Mononuclear cell (primary cell): ENCODE data around the gene FTL. TPM values are rescaled to one million over a fixed set of nuclear protein-coding genes. Genes with fewer than 3 reads are reported as not detected.

ENCODE experiments used
- H3K27me3 ChIP-seq: 2 replicates; pipeline ENCODE4 v1.6.0; 2011; ENCODE audit warnings: low read length, control low read depth; ENCODE audit not compliant: insufficient read depth
- H3K4me1 ChIP-seq: 2 replicates; pipeline ENCODE4 v1.5.1; 2011; ENCODE audit warnings: mild to moderate bottlenecking, low read length, control low read depth; ENCODE audit not compliant: insufficient read depth
- H3K4me3 ChIP-seq: 2 replicates; pipeline ENCODE4 v1.5.1; 2011; ENCODE audit warnings: mild to moderate bottlenecking, low read length, moderate library complexity
- H3K9me3 ChIP-seq: 2 replicates; pipeline ENCODE4 v1.5.1; 2011; ENCODE audit warnings: low read depth, mild to moderate bottlenecking, control low read depth, low read length
- total RNA-seq: library from RNA; depleted of rRNA; stranded (reverse); fragments of >200 nt; gene quantifications from one replicate; pipeline ENCODE4 v1.2.3, GENCODE V29; 2012

The FTL gene
- total RNA-seq, 1 donor, result 2,689 TPM

GRCh38 chr19:48990400-48990799, 25.3 kb downstream of the FTL start:
- H3K27me3 ChIP-seq, result no peaks in the 10 kb centered on the region
- H3K4me1 ChIP-seq, result peaks cover 32% of the 10 kb centered on the region
- no peaks in the 10 kb centered on the region for H3K9me3 ChIP-seq
- H3K4me3 ChIP-seq, result no peak overlapping the region

- no peaks in the 10 kb centered on the region for H3K9me3 ChIP-seq
- no peak overlapping the region for H3K4me3 ChIP-seq
- no peaks in the 10 kb centered on the region for H3K27me3 ChIP-seq
- peaks cover 32% of the 10 kb centered on the region for H3K4me1 ChIP-seq
These were observed 26.0 kb downstream of the FTL start for GRCh38 chr19:48991011-48991609.

GRCh38 chr19:48991873-48992580, 26.9 kb downstream of the FTL start:
- H3K27me3 ChIP-seq, result no peaks in the 10 kb centered on the region
- H3K4me3 ChIP-seq, result peak overlapping the region; percentile 90
- no peaks in the 10 kb centered on the region for H3K9me3 ChIP-seq

GRCh38 chr19:48992581-48993174, 27.6 kb downstream of the FTL start:
- peak overlapping the region; percentile 90 for H3K4me3 ChIP-seq
- no peaks in the 10 kb centered on the region for H3K27me3 ChIP-seq
- no peaks in the 10 kb centered on the region for H3K9me3 ChIP-seq
- H3K4me1 ChIP-seq, result peaks cover 32% of the 10 kb centered on the region

More at GRCh38 chr19:48991873-48992580, 26.9 kb downstream of the FTL start:
- H3K4me1 ChIP-seq, result peaks cover 32% of the 10 kb centered on the region

GRCh38 chr19:48993175-48994034, 28.3 kb downstream of the FTL start, which contains the start of the genes GYS1 and RUVBL2:
Gene GYS1, minus strand, starts transcription at chr19:48993309. Its CDS starts 197 bp downstream, at chr19:48993112.
Gene RUVBL2, plus strand, starts transcription at chr19:48993887. Its CDS starts 25 bp downstream, at chr19:48993912.
- Histone ChIP-seq H3K27me3 (no peaks in the 10 kb centered on the region), H3K4me1 (peaks cover 32% of the 10 kb centered on the region), H3K9me3 (no peaks in the 10 kb centered on the region), H3K4me3 (peak within 1 kb of the TSS; percentile 90)

GRCh38 chr19:48994035-48994386, 28.9 kb downstream of the FTL start:
- H3K4me3 ChIP-seq, result peak overlapping the region; percentile 90
- peaks cover 32% of the 10 kb centered on the region for H3K4me1 ChIP-seq
- H3K9me3 ChIP-seq, result no peaks in the 10 kb centered on the region

GRCh38 chr19:48997972-48998371, 32.9 kb downstream of the FTL start:
- Histone ChIP-seq H3K9me3 (no peaks in the 10 kb centered on the region), H3K4me3 (no peak overlapping the region), H3K4me1 (peaks cover 13% of the 10 kb centered on the region), H3K27me3 (no peaks in the 10 kb centered on the region)

More at GRCh38 chr19:48994035-48994386, 28.9 kb downstream of the FTL start:
- H3K27me3 ChIP-seq, result no peaks in the 10 kb centered on the region

GRCh38 chr19:48999481-49000325, 34.6 kb downstream of the FTL start:
- H3K4me3 ChIP-seq, result no peak overlapping the region
- peaks cover 5% of the 10 kb centered on the region for H3K4me1 ChIP-seq
- H3K9me3 ChIP-seq, result no peaks in the 10 kb centered on the region
- H3K27me3 ChIP-seq, result no peaks in the 10 kb centered on the region

GRCh38 chr19:49004133-49004532, 39.0 kb downstream of the FTL start:
- Histone ChIP-seq H3K27me3 (no peaks in the 10 kb centered on the region), H3K9me3 (no peaks in the 10 kb centered on the region), H3K4me1 (no peaks in the 10 kb centered on the region), H3K4me3 (no peak overlapping the region)

GRCh38 chr19:49004964-49005614, 40.0 kb downstream of the FTL start:
- no peaks in the 10 kb centered on the region for H3K9me3 ChIP-seq
- H3K4me3 ChIP-seq, result no peak overlapping the region
- H3K4me1 ChIP-seq, result no peaks in the 10 kb centered on the region
- no peaks in the 10 kb centered on the region for H3K27me3 ChIP-seq

GRCh38 chr19:49006905-49007304, 41.8 kb downstream of the FTL start:
- no peaks in the 10 kb centered on the region for H3K9me3 ChIP-seq
- no peaks in the 10 kb centered on the region for H3K4me1 ChIP-seq
- H3K4me3 ChIP-seq, result no peak overlapping the region
- no peaks in the 10 kb centered on the region for H3K27me3 ChIP-seq

GRCh38 chr19:49009828-49010227, 44.7 kb downstream of the FTL start:
- no peak overlapping the region for H3K4me3 ChIP-seq
- H3K27me3 ChIP-seq, result no peaks in the 10 kb centered on the region
- no peaks in the 10 kb centered on the region for H3K4me1 ChIP-seq
- no peaks in the 10 kb centered on the region for H3K9me3 ChIP-seq

- Histone ChIP-seq H3K27me3 (no peaks in the 10 kb centered on the region), H3K4me3 (no peak overlapping the region), H3K9me3 (no peaks in the 10 kb centered on the region), H3K4me1 (no peaks in the 10 kb centered on the region)
These were observed 45.3 kb downstream of the FTL start for GRCh38 chr19:49010453-49010852.

GRCh38 chr19:49011194-49011593, 46.1 kb downstream of the FTL start:
- Histone ChIP-seq H3K27me3 (no peaks in the 10 kb centered on the region), H3K9me3 (no peaks in the 10 kb centered on the region), H3K4me3 (no peak overlapping the region), H3K4me1 (no peaks in the 10 kb centered on the region)
